ENCODE results near the gene GABRB3.

- TF ChIP-seq, protein P1, sequence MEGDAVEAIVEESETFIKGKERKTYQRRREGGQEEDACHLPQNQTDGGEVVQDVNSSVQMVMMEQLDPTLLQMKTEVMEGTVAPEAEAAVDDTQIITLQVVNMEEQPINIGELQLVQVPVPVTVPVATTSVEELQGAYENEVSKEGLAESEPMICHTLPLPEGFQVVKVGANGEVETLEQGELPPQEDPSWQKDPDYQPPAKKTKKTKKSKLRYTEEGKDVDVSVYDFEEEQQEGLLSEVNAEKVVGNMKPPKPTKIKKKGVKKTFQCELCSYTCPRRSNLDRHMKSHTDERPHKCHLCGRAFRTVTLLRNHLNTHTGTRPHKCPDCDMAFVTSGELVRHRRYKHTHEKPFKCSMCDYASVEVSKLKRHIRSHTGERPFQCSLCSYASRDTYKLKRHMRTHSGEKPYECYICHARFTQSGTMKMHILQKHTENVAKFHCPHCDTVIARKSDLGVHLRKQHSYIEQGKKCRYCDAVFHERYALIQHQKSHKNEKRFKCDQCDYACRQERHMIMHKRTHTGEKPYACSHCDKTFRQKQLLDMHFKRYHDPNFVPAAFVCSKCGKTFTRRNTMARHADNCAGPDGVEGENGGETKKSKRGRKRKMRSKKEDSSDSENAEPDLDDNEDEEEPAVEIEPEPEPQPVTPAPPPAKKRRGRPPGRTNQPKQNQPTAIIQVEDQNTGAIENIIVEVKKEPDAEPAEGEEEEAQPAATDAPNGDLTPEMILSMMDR (conservative IDR thresholded peaks at IDR 0.05 in 1 of 2, IDR thresholded peaks at IDR 0.05 in 1 of 2; ENCODE audit: extremely low read depth in 1 of 2, insufficient read depth in 1 of 2, low read depth in 1 of 2, low read length in 2 of 2), result no peak
- TF ChIP-seq EZH2 (IDR thresholded peaks at IDR 0.05; ENCODE audit: borderline replicate concordance, low read length), result no peak
Observed at GRCh38 chr15:26729030-26729429, 43.8 kb downstream of the GABRB3 start.
